ENCODE data around the gene FAM118B.

Gene FAM118B

DNA sequence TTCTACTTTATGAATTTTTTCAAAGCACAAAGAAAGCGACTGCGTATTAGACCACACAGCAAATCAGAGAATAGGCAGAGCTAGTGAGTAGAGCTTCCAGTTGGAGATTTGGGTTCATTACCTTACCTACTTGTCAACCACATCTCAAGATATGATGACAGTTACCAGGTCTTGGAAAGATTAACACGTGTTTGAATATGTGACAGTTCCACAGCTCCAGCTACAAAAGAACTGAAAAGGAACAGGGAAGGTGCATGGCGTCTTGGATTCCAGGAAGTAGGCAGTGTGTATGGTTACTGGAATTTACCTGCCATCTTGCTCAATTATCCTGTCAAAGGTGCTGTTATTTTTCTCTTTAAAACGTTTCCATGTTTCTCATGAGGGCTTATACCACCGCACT lies 76.7 kb downstream of the FAM118B start:
- H3K9me3 ChIP-seq (ENCODE audit: severe bottlenecking) = no peaks in the 10 kb centered on the region
- no peak overlapping the region for H3K27ac ChIP-seq
- H3K27me3 ChIP-seq (ENCODE audit: insufficient read depth, low read depth, severe bottlenecking) = no peaks in the 10 kb centered on the region
- TF ChIP-seq, protein P1, sequence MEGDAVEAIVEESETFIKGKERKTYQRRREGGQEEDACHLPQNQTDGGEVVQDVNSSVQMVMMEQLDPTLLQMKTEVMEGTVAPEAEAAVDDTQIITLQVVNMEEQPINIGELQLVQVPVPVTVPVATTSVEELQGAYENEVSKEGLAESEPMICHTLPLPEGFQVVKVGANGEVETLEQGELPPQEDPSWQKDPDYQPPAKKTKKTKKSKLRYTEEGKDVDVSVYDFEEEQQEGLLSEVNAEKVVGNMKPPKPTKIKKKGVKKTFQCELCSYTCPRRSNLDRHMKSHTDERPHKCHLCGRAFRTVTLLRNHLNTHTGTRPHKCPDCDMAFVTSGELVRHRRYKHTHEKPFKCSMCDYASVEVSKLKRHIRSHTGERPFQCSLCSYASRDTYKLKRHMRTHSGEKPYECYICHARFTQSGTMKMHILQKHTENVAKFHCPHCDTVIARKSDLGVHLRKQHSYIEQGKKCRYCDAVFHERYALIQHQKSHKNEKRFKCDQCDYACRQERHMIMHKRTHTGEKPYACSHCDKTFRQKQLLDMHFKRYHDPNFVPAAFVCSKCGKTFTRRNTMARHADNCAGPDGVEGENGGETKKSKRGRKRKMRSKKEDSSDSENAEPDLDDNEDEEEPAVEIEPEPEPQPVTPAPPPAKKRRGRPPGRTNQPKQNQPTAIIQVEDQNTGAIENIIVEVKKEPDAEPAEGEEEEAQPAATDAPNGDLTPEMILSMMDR (IDR thresholded peaks at IDR 0.05; ENCODE audit: low read depth, low read length) = no peak
- H3K36me3 ChIP-seq = peaks cover 10% of the 10 kb centered on the region
- DNase-seq = no peak
- H3K4me3 ChIP-seq (ENCODE audit: low read depth, low read length) = no peak overlapping the region

DNA sequence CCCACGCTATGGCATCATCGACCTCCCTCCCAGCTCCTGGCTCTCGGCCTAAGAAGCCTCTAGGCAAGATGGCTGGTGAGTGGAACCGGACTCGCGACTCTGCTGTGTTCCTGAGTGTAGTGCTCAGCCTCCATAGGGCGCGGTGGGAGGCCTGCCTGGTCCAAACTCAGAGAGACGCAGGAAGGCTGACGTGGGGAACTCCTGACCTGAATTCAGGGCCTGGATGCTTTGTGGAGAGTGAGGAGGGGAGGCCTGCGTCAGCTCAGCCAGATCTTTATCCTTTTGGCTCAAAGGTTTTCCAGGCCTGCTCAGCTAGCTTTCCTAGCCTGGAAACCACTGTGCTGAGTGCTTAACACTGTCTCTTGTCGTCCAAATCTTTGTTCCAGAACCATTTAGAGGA lies 79.3 kb downstream of the FAM118B start:
- no peaks in the 10 kb centered on the region for H3K9me3 ChIP-seq (ENCODE audit: severe bottlenecking)
- H3K27ac ChIP-seq = no peak overlapping the region; the same call in 1 of the 2 replicates
- H3K27me3 ChIP-seq (ENCODE audit: insufficient read depth, low read depth, severe bottlenecking) = no peaks in the 10 kb centered on the region
- TF ChIP-seq, protein P1 (IDR thresholded peaks at IDR 0.05; ENCODE audit: low read depth, low read length) = no peak
- peaks cover 25% of the 10 kb centered on the region for H3K36me3 ChIP-seq
- DNase-seq = no peak
- H3K4me3 ChIP-seq (ENCODE audit: low read depth, low read length) = no peak overlapping the region

DNA sequence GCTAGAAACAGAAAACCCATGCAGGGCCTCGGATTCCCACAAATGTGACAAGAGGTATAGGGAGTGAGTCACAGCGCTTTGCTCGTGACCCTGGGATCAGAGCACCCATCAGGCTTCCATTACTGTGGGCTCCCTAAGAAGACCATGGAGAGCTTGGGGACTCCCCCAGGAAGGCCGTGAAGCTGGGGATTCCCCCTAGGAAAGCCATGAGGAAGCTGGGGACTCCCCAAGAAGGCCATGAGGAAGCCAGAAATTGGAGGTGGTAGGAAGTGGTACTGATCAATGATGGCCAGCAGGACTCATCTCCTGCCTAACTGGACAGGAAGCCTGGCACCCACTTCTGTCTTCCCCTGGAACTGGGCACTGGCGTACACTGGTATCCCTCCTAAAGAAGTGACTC lies 82.1 kb downstream of the FAM118B start:
- TF ChIP-seq, protein P1 (IDR thresholded peaks at IDR 0.05; ENCODE audit: low read depth, low read length) = no peak
- no peak overlapping the region for H3K27ac ChIP-seq
- peaks cover 25% of the 10 kb centered on the region for H3K36me3 ChIP-seq
- no peaks in the 10 kb centered on the region for H3K9me3 ChIP-seq (ENCODE audit: severe bottlenecking)
- DNase-seq = no peak
- no peaks in the 10 kb centered on the region for H3K27me3 ChIP-seq (ENCODE audit: insufficient read depth, low read depth, severe bottlenecking)
- no peak overlapping the region for H3K4me3 ChIP-seq (ENCODE audit: low read depth, low read length)

DNA sequence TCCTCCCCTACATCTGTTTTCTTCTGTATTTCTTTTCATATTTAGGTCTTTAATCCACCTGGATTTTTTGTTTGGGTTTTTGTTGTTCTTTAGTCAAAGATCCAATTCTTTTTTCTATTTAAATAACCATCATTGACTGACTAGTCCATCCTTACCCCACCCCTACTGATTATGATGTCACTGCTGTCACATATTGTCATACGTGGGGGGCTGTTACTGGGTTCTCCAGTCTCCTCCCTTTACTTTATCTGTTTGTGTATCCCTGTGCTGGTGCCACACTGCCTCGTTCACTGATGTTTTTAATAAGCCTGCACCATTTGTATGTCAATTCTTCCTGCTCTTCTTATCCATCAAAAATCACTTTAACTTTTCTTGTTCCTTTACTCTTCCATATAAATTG lies 85.4 kb downstream of the FAM118B start:
- Histone ChIP-seq H3K27ac (no peak overlapping the region), H3K4me3 (ENCODE audit: low read depth, low read length) (no peak overlapping the region), H3K9me3 (ENCODE audit: severe bottlenecking) (no peaks in the 10 kb centered on the region), H3K27me3 (ENCODE audit: insufficient read depth, low read depth, severe bottlenecking) (no peaks in the 10 kb centered on the region), H3K36me3 (peaks cover 32% of the 10 kb centered on the region)
- DNase-seq = no peak
- TF ChIP-seq, protein P1 (IDR thresholded peaks at IDR 0.05; ENCODE audit: low read depth, low read length) = no peak

DNA sequence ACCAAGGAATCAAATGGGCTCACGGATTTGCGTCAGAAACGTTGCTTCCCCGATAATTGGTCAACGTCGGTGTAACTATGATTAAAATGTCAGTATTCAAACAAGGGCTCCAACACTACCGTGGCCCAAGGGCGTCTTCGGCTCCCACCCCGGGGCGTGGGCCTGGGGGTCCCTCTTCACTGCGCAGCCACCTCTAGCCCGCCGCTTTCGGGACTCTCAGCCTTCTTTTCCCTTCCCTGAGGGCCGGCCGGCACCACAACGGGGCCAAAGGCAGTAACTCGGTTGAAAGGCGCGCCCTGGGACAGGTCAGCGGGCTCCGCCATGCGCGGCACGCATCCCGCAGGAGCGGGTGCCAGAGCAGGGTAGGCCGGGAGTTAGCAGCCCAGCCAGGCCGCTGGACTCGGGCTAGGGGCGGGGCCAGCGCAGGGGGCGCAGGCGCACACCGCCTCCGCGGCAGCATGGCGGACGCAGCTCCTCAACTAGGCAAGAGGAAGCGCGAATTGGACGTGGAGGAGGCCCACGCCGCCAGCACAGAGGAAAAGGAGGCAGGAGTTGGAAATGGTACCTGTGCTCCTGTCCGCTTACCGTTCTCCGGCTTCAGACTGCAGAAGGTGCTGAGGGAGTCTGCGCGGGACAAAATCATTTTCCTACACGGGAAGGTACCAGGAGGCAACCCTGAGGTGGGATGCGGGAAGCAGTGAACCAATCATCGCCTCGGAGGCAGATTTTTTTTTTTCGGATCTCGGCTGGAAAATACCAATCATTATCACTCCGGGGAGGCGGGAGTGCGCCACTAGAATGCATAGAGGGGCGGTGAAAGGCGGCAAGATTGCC lies 92.3 kb downstream of the FAM118B start, which contains the start of gene DCPS:
Gene DCPS (plus strand): TSS at position 438 of the 834 bp plus-strand sequence. CDS start 21 bp downstream, at position 459.
- H3K9me3 ChIP-seq (ENCODE audit: severe bottlenecking) = no peaks in the 10 kb centered on the region
- H3K36me3 ChIP-seq = peaks cover 27% of the 10 kb centered on the region
- H3K27ac ChIP-seq = peak within 1 kb of the TSS; percentile 96
- no peaks in the 10 kb centered on the region for H3K27me3 ChIP-seq (ENCODE audit: insufficient read depth, low read depth, severe bottlenecking)
- peak; percentile 88 for DNase-seq
- TF ChIP-seq, protein P1 (IDR thresholded peaks at IDR 0.05; ENCODE audit: low read depth, low read length) = no peak
- peak within 1 kb of the TSS; percentile 90 for H3K4me3 ChIP-seq (ENCODE audit: low read depth, low read length)
